Posterior cingulate gyrus (tissue), 11 donors: ENCODE results near the gene TMEM161A.
"Not testable (repeated sequence)": the region's sequence is repeated elsewhere in the genome, so short reads cannot be mapped to it uniquely, and the experiment has no call there.

ENCODE experiments used
- DNase-seq, 10 donors: peaks; one replicate each; pipeline versions ENCODE4 v3.0.0 to v3.0.0-alpha.2; 2020 to 2021; ENCODE audit warnings: mixed read lengths in 3 of 10
- intact Hi-C: fragments of 100-400 bp; cut with DNase I; formaldehyde crosslinking; loops from one replicate; pipeline ENCODE4 v1.15.1; 2023

TMEM161A gene

GRCh38 chr19:19157808-19158207 is 19.5 kb upstream of the TMEM161A start:
- intact Hi-C loops = no loop called here
- no peak for DNase-seq

GRCh38 chr19:19155495-19156219 is 17.4 kb upstream of the TMEM161A start:
- no peak for DNase-seq
- intact Hi-C loops = no loop called here

GRCh38 chr19:19154768-19155494 is 16.7 kb upstream of the TMEM161A start:
- intact Hi-C loops = no loop called here
- no peak for DNase-seq

- no peak for DNase-seq
These were observed 14.5 kb upstream of the TMEM161A start for GRCh38 chr19:19152668-19153384.

GRCh38 chr19:19151418-19151817 is 13.1 kb upstream of the TMEM161A start:
- intact Hi-C loops = no loop called here
- no peak for DNase-seq

More at GRCh38 chr19:19152668-19153384, 14.5 kb upstream of the TMEM161A start:
- intact Hi-C loops = no loop called here

GRCh38 chr19:19149435-19149834 is 11.2 kb upstream of the TMEM161A start:
- intact Hi-C loops = no loop called here

GRCh38 chr19:19148504-19148903 is 10.2 kb upstream of the TMEM161A start:
- intact Hi-C loops = not testable (repeated sequence)
- DNase-seq = peak in 1 of 10 donors; percentile 75

More at GRCh38 chr19:19149435-19149834, 11.2 kb upstream of the TMEM161A start:
- DNase-seq = no peak

GRCh38 chr19:19147344-19147743 is 9.1 kb upstream of the TMEM161A start:
- no peak for DNase-seq
- intact Hi-C loops = no loop called here

- no peak for DNase-seq
- intact Hi-C loops = loop anchor here (1.0 kb wide), 1 partner anchor 28 kb away; no protein-coding TSS in a partner anchor
These were observed 8.6 kb upstream of the TMEM161A start for GRCh38 chr19:19146865-19147264.

GRCh38 chr19:19145684-19146608 is 7.7 kb upstream of the TMEM161A start:
- DNase-seq = peak; percentile 65 to 97 (median 84)
- intact Hi-C loops = loop anchor here (1.0 kb wide), 1 partner anchor 29 kb away; no protein-coding TSS in a partner anchor

- intact Hi-C loops = no loop called here
These were observed 7.0 kb upstream of the TMEM161A start for GRCh38 chr19:19145281-19145680.

GRCh38 chr19:19142347-19142746 is 4.1 kb upstream of the TMEM161A start:
- intact Hi-C loops = loop anchor here (5.0 kb wide), 1 partner anchor 90 kb away; no protein-coding TSS in a partner anchor
- DNase-seq = no peak

More at GRCh38 chr19:19145281-19145680, 7.0 kb upstream of the TMEM161A start:
- DNase-seq = no peak

GRCh38 chr19:19140476-19140875 is 2.2 kb upstream of the TMEM161A start:
- DNase-seq = no peak
- intact Hi-C loops = loop anchor here (5.0 kb wide), 1 partner anchor 88 kb away; no protein-coding TSS in a partner anchor

GRCh38 chr19:19139876-19140229 is 1.6 kb upstream of the TMEM161A start:
- DNase-seq = no peak
- intact Hi-C loops = loop anchor here (5.0 kb wide), 2 partner anchors 88 to 143 kb away; no protein-coding TSS in a partner anchor

- intact Hi-C loops = loop anchor here (5.0 kb wide), 1 partner anchor 140 kb away; no protein-coding TSS in a partner anchor
- no peak for DNase-seq
These were observed 646 bp downstream of the TMEM161A start for GRCh38 chr19:19137556-19138108.

- not testable (repeated sequence) for DNase-seq
- intact Hi-C loops = loop anchor here (5.0 kb wide), 1 partner anchor 138 kb away; no protein-coding TSS in a partner anchor
These were observed 2.6 kb downstream of the TMEM161A start for GRCh38 chr19:19135713-19136112.

GRCh38 chr19:19134687-19135158 is 3.6 kb downstream of the TMEM161A start:
- intact Hi-C loops = loop anchor here (5.0 kb wide), 1 partner anchor 137 kb away; no protein-coding TSS in a partner anchor
- no peak for DNase-seq

GRCh38 chr19:19133985-19134384 is 4.3 kb downstream of the TMEM161A start:
- intact Hi-C loops = no loop called here
- DNase-seq = no peak

- DNase-seq = no peak
- intact Hi-C loops = no loop called here
These were observed 5.4 kb downstream of the TMEM161A start for GRCh38 chr19:19132912-19133311.
